ENCODE measurements around the gene SLC38A11.
A peak's percentile ranks its signal among the peaks of the same experiment; 100 is the strongest.

DNA sequence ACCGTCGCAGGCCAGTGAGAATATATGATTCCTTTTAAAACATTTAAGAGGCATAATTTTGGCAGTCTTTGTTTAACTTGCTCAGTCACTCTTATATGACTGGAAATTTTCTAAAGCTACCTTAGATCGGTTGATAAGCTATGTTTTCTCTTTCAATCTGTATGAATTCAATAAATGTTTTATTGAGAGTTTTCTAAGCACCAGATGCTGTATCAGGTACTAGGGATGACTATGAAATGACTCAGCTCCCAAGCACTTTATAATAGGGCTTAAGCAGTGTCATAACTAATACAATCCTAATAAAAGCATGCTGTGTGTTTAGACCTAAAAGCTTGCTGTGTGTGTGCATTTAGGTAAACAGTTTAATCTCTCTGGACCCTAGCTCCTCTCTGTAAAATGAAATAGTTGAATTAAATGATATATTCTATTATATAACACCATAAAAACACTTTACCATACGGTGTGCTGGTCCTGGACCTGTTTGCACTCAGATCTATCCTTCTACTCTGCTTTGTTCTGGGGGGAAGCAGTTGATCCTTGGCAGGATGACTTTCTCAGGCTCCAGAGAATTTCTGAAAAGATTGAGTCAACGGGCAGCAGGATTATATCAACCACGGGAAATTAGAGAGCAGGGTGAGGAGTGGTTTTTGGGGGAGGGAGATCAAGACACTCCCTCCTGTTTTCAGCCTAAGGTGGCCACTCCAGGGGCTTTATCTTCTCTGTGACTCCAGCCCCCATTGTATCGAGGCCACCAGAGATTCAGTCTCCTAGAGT is 26.1 kb upstream of the SLC38A11 start:
- TF ChIP-seq CTCF (IDR thresholded peaks at IDR 0.05) (no peak), USF2 (IDR thresholded peaks at IDR 0.05; ENCODE audit: borderline replicate concordance, low read depth, low read length) (no peak), SMC3 (IDR thresholded peaks at IDR 0.05; ENCODE audit: low read depth, low read length) (no peak), EZH2phosphoT487 (IDR thresholded peaks at IDR 0.05; ENCODE audit: borderline replicate concordance, low read depth) (no peak), SIN3A (IDR thresholded peaks at IDR 0.05; ENCODE audit: borderline replicate concordance, low read depth, low read length) (no peak), NFIC (IDR thresholded peaks at IDR 0.05; ENCODE audit: borderline replicate concordance) (peak; percentile 27), ZBTB33 (IDR thresholded peaks at IDR 0.05; ENCODE audit: borderline replicate concordance, low read depth) (no peak), POLR2AphosphoS5 (IDR thresholded peaks at IDR 0.05; ENCODE audit: low read depth, low read length) (no peak)

Measured in SK-N-SH (cell line).